HG03175 (cell line): ENCODE measurements around the gene OR2A2.
"Not testable (repeated sequence)": the region's sequence is repeated elsewhere in the genome, so short reads cannot be mapped to it uniquely, and the experiment has no call there.

Source experiments
- ATAC-seq: cut with Tn5 transposase; IDR thresholded peaks from one replicate; pipeline ENCODE4 v1.9.1; 2021; ENCODE audit warnings: mild to moderate bottlenecking, moderate library complexity; ENCODE audit not compliant: unreplicated experiment

Gene OR2A2, protein sequence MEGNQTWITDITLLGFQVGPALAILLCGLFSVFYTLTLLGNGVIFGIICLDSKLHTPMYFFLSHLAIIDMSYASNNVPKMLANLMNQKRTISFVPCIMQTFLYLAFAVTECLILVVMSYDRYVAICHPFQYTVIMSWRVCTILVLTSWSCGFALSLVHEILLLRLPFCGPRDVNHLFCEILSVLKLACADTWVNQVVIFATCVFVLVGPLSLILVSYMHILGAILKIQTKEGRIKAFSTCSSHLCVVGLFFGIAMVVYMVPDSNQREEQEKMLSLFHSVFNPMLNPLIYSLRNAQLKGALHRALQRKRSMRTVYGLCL

DNA sequence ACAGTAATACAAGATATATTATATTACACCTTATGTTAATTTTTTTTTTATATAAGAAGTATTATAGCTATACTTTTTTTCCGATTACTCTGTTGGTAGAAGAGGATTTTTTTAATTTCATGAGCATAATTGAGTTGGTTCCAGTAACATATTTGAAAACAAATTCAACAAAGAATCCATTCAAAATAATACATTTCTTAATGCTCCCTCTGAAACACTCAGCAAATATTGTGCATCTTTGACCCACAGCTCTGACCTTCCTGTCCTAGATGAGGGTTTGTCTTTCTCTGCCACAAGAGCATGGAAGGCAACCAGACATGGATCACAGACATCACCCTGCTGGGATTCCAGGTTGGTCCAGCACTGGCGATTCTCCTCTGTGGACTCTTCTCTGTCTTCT is at the start of gene OR2A2:
OR2A2 (plus strand) TSS at position 301 of the 400 bp plus-strand sequence; CDS start at position 301, 0 bp downstream.
- ATAC-seq, result no peak

DNA sequence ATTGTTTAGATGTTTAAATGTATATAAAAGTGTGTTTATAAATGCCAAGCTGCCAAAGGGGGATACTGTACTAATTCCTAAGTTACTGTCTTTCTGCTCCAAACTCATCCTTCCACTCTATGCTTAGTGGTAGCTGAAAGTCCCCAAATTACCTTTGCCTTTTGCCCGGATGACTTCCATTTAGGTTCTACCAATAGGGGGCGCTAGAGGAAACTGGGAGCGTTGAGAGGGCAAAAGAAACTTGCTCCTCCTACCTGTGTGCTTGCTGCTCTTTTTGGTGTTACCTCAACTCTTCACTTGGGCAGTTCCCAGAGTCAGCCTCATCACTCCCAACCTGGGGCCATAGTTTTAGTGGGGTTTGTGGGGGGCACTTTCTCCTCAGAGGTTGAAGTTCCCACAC is 45.7 kb upstream of the OR2A2 start:
- ATAC-seq, result no peak

DNA sequence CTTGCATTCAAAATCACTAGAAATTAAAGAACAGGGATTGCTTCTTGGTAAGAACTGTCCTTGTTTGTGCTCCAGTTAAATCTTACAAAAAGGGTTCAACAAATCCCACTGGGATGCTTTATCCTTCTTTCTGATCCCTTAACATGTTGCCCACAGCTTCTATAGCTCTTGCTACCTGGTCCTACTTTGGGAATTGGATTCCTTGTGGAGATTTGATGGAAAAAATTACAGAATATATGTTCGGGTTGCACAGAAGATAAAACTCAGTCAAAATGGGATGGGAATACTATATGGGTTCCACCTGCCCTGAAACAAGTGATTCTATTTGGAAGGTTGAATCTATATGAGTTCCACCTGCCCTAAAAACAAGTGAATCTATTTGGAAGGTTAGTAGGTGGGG is 39.9 kb upstream of the OR2A2 start, which contains the start of gene OR2A25:
OR2A25 (plus strand) TSS at position 301 of the 400 bp plus-strand sequence. CDS start 4,409 bp downstream, outside the sequence.
- no peak for ATAC-seq

DNA sequence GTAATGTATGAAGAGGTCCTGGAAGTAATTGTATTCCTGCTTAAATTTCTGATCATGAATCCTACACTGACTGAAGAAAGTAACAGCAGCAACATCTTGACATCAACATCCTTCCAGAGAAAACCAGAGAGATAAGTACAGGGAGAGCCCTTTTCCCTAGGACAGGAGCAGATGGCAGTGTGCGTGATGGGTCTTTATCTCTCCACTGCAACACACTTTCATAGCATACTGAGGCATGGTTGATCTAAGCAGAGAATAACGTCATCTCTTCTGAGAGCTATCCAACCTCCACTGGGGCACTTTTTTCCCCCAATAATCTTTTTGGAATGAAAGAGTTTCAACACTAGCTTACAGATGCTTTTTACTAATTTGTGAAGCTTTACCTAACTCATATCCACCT is 39.4 kb upstream of the OR2A2 start:
- no peak for ATAC-seq

DNA sequence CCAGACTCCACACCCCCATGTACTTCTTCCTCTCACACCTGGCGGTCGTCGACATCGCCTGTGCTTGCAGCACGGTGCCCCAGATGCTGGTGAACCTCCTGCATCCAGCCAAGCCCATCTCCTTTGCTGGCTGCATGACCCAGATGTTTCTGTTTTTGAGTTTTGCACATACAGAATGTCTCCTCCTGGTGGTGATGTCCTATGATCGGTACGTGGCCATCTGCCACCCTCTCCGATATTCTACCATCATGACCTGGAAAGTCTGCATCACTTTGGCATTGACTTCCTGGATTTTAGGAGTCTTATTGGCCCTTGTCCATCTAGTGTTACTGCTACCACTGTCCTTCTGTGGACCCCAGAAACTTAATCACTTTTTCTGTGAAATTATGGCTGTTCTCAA is 35.0 kb upstream of the OR2A2 start:
- no peak for ATAC-seq

DNA sequence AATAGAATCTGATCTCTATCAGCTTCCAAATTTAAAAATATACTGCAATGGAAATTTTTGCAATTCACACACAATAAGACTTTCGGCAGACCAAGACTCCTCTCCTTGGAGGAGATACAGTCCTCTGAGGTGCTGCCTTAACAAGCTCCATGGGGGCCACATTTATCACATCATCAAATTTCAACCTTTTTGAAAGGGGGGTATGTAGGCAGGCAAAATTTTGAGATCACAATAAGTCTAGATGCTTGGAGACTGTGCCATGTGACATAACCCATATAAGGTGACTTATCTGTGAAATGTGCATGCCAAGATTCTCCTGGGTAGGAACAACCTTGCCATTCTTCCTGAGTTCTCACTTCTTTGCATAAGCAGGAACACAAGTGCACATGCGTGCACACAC is 23.4 kb upstream of the OR2A2 start, which contains the start of gene OR2A12:
OR2A12 (plus strand) TSS at position 301 of the 400 bp plus-strand sequence. CDS start 8,830 bp downstream, outside the sequence.
- ATAC-seq, result no peak

DNA sequence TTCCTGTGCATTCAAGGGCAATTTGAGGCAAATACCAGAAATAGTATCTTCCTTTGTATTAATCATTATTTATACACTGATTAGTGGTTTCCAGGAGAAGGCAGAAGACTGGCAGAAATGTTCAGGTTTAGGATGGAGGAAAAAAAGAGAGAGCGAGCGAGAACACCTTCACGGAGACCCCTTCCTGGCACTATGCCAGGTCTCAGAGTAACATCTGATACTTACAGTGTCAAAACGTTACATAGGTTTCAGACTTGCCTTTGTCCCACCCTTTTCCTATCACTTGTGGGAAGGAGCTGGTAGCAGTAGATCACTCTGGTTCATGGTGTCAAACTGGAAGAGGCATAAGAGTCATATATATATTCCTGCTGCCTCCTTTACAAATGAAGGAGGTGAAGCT is 22.7 kb upstream of the OR2A2 start:
- ATAC-seq, result no peak

DNA sequence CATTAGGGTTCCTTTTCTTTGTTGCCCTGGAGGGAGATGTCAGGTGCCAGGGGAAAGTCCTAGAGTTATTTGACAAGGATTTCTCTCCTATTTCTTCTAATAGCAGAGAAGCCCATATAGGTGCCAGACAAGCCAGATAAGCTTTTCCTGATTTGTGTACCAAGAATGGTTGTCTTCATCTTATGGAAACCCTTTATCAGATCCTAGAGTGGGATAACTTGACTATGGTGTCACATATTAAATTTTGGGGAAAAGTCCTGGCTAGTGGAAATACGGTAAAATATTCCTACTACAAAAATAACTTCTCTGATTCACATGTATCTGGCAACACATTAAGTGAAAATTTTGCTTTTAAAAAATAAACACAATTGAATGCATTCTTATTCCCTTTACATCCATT is 22.2 kb upstream of the OR2A2 start:
- no peak for ATAC-seq

DNA sequence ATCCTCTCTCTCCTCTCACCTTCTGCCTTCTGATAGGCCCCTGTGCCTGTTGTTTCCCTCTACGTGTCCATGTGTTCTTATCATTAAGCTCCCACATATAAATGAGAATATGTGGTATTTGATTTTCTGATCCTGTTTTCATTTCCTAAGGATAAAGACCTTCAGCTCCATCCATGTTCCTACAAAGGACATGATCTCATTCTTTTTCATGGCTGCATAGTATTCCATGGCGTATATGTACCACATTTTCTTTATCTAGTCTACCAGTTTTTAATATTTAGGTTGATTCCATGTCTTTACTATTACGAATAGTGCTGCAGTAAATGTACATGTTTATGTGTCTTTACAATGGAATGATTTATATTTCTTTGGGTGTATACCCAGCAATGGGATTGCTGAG is 18.7 kb upstream of the OR2A2 start:
- ATAC-seq, result no peak

DNA sequence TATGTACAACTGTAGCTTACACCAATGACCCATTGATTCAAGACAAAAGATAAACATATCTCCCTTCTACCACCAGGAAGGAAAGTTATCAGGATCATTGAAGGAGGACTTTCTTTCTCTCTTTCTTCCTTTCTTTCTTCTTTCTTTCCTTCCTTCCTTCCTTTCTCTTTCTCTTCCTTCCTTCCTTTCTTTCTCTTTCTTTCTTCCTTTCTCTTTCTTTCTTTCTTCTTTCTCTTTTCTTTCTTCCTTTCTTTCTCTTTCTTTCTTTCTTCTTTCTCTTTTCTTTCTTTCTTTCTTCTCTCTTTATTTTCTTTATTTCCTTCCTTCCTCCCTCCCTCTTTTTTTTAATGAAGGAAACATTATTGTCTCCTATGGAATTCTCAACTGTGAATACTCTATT is 10.6 kb upstream of the OR2A2 start:
- no peak for ATAC-seq

DNA sequence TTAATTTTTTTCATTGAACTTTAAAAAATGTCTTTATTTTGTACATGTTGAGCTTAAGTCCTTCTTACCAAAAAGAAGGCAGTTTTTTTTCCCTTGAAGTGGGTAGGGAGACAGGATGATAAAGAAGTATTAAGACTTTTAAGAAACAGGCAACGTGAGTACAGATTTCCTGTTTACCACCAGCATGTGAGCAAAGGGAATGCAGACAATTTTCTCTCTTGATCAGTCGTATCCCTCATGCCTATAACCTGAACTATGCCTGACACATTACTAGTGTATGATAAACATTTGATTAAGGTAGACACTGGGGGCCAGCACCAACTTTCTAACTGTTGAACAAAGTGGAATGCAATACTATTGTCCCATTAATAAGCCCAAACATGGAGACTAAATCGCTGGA is 8.8 kb upstream of the OR2A2 start:
- ATAC-seq, result no peak

DNA sequence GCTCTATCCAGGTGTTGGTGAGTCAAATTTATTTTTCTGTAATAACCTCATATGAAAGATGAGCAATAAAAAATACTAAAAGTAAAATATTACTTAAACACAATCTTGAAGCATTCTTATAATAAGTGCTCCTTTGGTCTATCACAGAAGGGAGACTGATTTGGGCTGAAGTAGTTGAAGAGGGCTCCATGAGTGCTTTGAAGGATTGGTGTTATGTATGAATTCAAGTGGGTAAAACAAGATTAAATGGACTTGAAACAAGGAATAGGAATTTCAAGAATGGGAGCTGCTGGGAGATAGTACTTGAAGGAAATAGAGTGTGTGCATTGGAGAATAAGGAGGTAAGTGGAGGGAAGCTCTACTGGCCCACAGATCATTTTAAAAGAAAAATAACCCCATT is 7.3 kb upstream of the OR2A2 start:
- no peak for ATAC-seq

DNA sequence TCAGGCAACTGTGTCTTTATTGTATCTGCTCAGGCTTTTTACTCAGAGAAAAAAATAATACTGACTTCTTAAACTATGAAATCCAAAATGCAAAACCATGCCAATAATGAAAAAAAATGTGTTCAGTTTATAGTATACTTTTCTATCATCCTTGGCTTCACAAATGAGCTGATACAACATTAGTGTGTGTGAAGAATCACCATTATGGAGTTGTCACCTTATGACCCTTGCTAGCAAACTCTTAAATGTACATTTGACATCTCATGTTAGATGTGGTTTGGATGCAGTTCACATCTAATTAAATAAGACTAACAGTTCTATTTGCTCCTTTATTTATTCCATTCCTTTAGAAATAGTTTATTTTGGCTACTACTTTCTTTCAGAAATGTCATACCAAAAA is 4.2 kb upstream of the OR2A2 start:
- ATAC-seq, result no peak

DNA sequence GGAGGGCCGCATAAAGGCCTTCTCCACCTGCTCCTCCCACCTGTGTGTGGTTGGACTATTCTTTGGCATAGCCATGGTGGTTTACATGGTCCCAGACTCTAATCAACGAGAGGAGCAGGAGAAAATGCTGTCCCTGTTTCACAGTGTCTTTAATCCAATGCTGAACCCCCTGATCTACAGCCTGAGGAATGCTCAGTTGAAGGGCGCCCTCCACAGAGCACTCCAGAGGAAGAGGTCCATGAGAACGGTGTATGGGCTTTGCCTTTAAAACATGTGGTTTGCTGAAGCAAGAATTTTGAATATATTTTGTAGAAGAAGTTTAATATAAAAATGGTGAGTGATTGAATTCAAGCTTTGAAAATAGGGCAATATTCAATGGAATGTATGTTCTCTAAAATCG is 889 bp downstream of the OR2A2 start:
- no peak for ATAC-seq

DNA sequence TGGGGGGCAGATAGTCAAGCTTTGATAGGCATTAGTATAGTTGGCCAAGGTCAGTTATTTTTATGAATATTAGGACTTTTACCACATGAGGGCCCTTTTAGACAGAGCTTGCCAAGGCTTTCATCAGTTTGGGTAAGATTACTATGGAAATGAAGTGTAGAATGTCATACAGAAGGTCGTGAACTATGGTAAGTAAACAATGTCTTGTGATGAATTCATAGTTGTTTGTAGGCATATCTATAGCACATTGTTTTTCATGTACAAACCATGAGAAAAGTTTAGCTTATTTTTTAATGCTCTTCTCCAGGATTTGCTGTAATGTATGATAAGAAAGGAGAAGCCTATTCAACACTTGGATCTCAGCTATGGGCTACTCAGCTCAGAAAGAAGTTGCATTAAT is 4.3 kb downstream of the OR2A2 start:
- ATAC-seq, result no peak

DNA sequence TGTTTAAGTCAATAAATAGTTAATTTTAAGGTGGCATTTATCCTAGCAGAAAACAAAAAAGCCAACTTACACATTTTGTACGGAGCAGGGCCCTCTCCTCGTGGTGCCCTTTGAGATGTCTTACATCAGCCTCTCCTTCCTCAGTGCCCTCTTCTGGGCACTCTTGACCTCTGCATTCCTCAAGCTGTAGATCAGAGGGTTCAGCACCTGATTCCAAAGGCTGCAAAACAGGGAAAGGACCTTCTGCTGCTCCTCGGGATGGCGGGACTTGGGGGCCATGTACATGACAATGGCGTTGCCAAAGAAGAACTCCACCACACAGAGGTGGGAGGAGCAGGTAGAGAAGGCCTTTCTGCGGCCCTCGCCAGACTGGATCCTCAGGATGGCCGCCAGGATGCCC is 9.0 kb downstream of the OR2A2 start:
- ATAC-seq, result no peak

DNA sequence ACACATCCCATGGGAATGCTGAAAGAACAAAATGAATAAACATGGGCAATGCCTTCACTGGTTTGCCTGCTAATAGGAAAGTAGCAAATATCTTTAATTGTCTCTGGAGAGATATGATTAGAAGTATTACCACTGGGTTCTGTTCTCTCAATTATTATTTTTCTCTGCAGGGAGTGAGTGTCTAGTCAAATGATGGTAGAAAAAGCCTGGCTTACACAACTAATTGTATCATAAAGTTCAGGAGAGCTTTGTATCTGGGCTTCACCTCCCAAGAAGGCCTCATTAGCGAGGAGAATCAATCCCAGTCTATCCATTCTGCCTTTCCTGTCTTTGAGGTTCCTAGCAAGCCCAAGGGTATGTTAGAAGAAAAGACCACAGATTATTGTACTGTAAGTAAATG is 13.5 kb downstream of the OR2A2 start, which contains the start of gene OR2A14:
OR2A14 (plus strand) TSS at position 301 of the 400 bp plus-strand sequence. CDS start 5,937 bp downstream, outside the sequence.
- no peak for ATAC-seq

DNA sequence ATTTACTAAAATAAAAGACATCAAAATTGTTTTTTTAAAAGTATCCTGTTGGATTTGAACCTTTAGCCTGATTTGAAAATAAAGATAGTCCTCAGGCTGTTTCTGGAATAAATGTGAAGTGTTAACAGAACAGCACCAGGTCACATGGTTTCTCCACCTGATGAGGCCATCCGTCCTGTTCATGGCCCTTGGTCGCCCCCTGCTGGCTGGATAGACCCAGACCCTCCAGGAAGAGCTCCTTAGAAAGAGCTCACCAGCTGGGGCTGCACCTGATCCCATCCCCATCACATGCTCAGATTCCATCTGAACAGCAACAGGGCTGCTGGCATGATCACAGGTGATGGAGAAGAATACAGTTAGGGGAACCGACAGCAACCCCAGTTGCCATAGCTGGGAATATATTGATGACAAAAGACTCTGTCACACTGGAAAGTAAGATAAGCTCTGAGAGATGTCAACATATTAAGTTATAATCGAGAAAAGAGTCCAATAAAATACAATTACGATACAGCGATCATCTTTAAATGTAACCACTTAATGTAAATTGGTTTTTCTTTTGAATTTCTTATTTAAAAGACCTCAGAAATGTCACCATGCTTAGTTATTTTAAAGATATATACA is 18.4 kb downstream of the OR2A2 start:
- ATAC-seq, result peak; percentile 100

DNA sequence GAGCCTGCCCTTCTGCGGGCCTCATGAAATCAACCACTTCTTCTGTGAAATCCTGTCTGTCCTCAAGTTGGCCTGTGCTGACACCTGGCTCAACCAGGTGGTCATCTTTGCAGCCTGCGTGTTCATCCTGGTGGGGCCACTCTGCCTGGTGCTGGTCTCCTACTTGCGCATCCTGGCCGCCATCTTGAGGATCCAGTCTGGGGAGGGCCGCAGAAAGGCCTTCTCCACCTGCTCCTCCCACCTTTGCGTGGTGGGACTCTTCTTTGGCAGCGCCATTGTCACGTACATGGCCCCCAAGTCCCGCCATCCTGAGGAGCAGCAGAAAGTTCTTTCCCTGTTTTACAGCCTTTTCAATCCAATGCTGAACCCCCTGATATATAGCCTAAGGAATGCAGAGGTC is 20.2 kb downstream of the OR2A2 start:
- not testable (repeated sequence) for ATAC-seq

DNA sequence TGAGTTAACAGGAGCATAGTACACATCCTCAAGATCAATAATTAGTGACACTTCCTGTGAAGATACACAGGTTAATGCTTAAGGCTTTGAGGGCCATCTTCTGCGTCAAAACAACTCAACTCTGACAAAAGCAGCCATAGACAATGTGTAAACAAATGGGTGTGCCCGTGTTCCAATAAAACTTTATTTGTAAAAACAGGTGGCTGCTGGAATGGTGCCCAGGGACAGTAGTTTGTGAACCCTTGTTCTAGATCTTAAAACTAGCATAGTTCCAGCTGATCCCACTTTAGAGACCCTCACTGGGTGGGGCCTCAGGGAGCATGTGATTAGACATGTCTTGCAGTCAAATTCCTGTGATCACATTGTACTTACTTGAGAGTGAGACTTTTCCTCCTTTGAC is 21.3 kb downstream of the OR2A2 start:
- no peak for ATAC-seq

DNA sequence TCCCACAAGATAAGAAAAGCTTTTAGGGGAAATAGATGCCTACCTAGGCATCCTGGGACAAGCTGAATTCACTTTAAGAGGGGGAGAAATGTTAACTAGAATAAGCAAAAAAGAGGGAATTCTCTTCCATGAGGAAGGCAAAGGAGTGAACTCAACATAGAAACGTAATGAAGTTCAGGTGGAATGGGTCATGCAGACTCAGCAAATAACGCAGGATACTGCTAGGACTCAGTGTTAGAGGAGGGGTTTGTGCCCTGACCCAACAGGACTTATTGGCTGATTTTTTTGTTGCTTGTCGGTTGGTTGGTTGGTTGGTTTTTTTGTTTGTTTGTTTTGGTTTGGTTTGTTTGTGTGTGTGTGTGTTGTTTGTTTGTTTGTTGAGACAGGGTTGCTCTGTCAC is 22.9 kb downstream of the OR2A2 start:
- ATAC-seq, result no peak

DNA sequence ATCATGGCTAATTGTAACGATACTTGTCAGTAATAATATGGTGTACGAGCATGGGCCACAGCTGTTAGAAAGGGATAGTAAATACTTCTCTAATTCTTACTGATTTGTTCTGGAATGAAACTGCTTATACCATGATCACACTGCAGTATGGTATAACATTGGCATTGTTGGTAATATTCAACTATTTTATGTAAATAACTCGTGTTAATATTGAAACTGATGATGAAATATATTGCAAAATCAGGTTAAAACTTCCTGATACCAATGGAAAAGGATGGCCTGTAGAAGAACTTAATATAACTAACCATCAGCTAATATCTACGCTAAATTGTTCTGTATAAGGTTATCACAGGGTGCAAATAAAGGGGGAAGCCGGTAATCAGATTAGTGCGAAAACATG is 23.9 kb downstream of the OR2A2 start:
- ATAC-seq, result no peak
